ENCODE data around the gene SLC12A7.

- TF ChIP-seq YY1 (IDR thresholded peaks at IDR 0.05; ENCODE audit: insufficient read depth, insufficient read length) (no peak), ZNF274 (IDR thresholded peaks at IDR 0.05; ENCODE audit: low read depth, low read length) (no peak)
Observed at GRCh38 chr5:1144089-1144488, 32.2 kb upstream of the SLC12A7 start.

Measured in NT2/D1 (cell line).